H9 (cell line): ENCODE measurements around the gene CRACDL. TPM values are rescaled to one million over a fixed set of nuclear protein-coding genes. Genes with fewer than 3 reads are reported as not detected.

ENCODE experiments used
- DNase-seq: peaks from one replicate; pipeline ENCODE4 v3.0.0-alpha.2; 2017
- H2AFZ ChIP-seq: one replicate; pipeline ENCODE4 v1.6.1; 2013; ENCODE audit warnings: mild to moderate bottlenecking, low read length, control low read depth, moderate library complexity
- H2AK5ac ChIP-seq: 2 replicates; pipeline ENCODE4 v1.6.1; 2013; ENCODE audit warnings: low read length, control low read depth, mixed read lengths; ENCODE audit not compliant: insufficient read length
- H2BK120ac ChIP-seq: one replicate; pipeline ENCODE4 v1.6.1; 2013; ENCODE audit warnings: low read depth, mild to moderate bottlenecking, low read length, control low read depth, inconsistent platforms; ENCODE audit not compliant: poor library complexity, severe bottlenecking
- H2BK12ac ChIP-seq: 2 replicates; pipeline ENCODE4 v1.6.1; 2013; ENCODE audit warnings: low read length, control low read depth, mixed read lengths, low read depth; ENCODE audit not compliant: insufficient read length
- H2BK15ac ChIP-seq: 2 replicates; pipeline ENCODE4 v1.6.1; 2013; ENCODE audit warnings: low read depth, low read length, control low read depth
- H2BK20ac ChIP-seq: one replicate; pipeline ENCODE4 v1.6.1; 2013; ENCODE audit warnings: low read depth, mild to moderate bottlenecking, low read length, control low read depth, inconsistent platforms; ENCODE audit not compliant: poor library complexity, severe bottlenecking
- H2BK5ac ChIP-seq: 2 replicates; pipeline ENCODE4 v1.6.1; 2013; ENCODE audit warnings: low read length, control low read depth, mixed read lengths; ENCODE audit not compliant: insufficient read length
- H3K14ac ChIP-seq: 2 replicates; pipeline ENCODE4 v1.6.1; 2013; ENCODE audit warnings: low read length, control low read depth; ENCODE audit not compliant: insufficient read depth
- H3K18ac ChIP-seq: 2 replicates; pipeline ENCODE4 v1.6.1; 2013; ENCODE audit warnings: low read depth, mild to moderate bottlenecking, mixed read lengths, low read length, control low read depth; ENCODE audit not compliant: insufficient read length
- H3K23ac ChIP-seq: 2 replicates; pipeline ENCODE4 v1.6.1; 2013; ENCODE audit warnings: low read length, control low read depth, mixed read lengths, low read depth; ENCODE audit not compliant: insufficient read length
- H3K23me2 ChIP-seq: 2 replicates; pipeline ENCODE4 v1.6.1; 2013; ENCODE audit warnings: low read depth, mild to moderate bottlenecking, mixed read lengths, low read length, control low read depth; ENCODE audit not compliant: insufficient read length, poor library complexity, severe bottlenecking
- H3K27ac ChIP-seq: 2 replicates; pipeline ENCODE4 v1.5.1; 2013; ENCODE audit warnings: low read length, control low read depth, mixed read lengths, low read depth; ENCODE audit not compliant: insufficient read length
- H3K27me3 ChIP-seq: 2 replicates; pipeline ENCODE4 v1.6.1; 2013; ENCODE audit warnings: low read length, control low read depth, inconsistent platforms; ENCODE audit not compliant: insufficient read depth
- H3K4ac ChIP-seq: 2 replicates; pipeline ENCODE4 v1.6.1; 2013; ENCODE audit warnings: low read depth, mild to moderate bottlenecking, control low read depth, inconsistent platforms, low read length, moderate library complexity
- H3K4me1 ChIP-seq: 2 replicates; pipeline ENCODE4 v1.6.1; 2013; ENCODE audit warnings: low read length, control low read depth, inconsistent platforms; ENCODE audit not compliant: insufficient read depth
- H3K4me2 ChIP-seq: 2 replicates; pipeline ENCODE4 v1.6.1; 2013; ENCODE audit warnings: low read length, control low read depth, mixed read lengths; ENCODE audit not compliant: insufficient read length, insufficient read depth
- H3K56ac ChIP-seq: 2 replicates; pipeline ENCODE4 v1.6.1; 2013; ENCODE audit warnings: low read depth, mild to moderate bottlenecking, mixed read lengths, low read length, control low read depth; ENCODE audit not compliant: insufficient read length
- H3K79me1 ChIP-seq: 2 replicates; pipeline ENCODE4 v1.6.1; 2013; ENCODE audit warnings: low read depth, mild to moderate bottlenecking, moderate library complexity, low read length, control low read depth, inconsistent platforms; ENCODE audit not compliant: insufficient read depth, poor library complexity, severe bottlenecking
- H3K79me2 ChIP-seq: 2 replicates; pipeline ENCODE4 v1.6.1; 2013; ENCODE audit warnings: low read length, control low read depth, inconsistent platforms; ENCODE audit not compliant: insufficient read depth
- H3K9ac ChIP-seq: 2 replicates; pipeline ENCODE4 v1.6.1; 2013; ENCODE audit warnings: low read length, control low read depth, mixed read lengths; ENCODE audit not compliant: insufficient read length; ENCODE audit errors: extremely low read depth
- H3K9me3 ChIP-seq: one replicate; pipeline ENCODE4 v1.6.1; 2013; ENCODE audit warnings: low read depth, low read length, inconsistent platforms; ENCODE audit not compliant: control insufficient read depth
- H3T11ph ChIP-seq: one replicate; pipeline ENCODE4 v1.6.1; 2013; ENCODE audit warnings: mild to moderate bottlenecking, low read length, control low read depth, inconsistent platforms
- H4K20me1 ChIP-seq: one replicate; pipeline ENCODE4 v1.6.1; 2013; ENCODE audit not compliant: control insufficient read depth, insufficient read length, insufficient read depth
- H4K5ac ChIP-seq: 2 replicates; pipeline ENCODE4 v1.6.1; 2013; ENCODE audit warnings: low read depth, mild to moderate bottlenecking, mixed read lengths, low read length, control low read depth; ENCODE audit not compliant: insufficient read length
- H4K8ac ChIP-seq: replicated peaks from 2 replicates; pipeline ENCODE4 v1.6.1; 2013; ENCODE audit warnings: low read length, control low read depth, mixed read lengths, low read depth; ENCODE audit not compliant: insufficient read length
- H4K91ac ChIP-seq: 2 replicates; pipeline ENCODE4 v1.6.1; 2013; ENCODE audit warnings: low read depth, mild to moderate bottlenecking, moderate library complexity, mixed read lengths, low read length, control low read depth; ENCODE audit not compliant: insufficient read length
- H3K27ac Mint-ChIP-seq, 3 experiments: 2 replicates in 2 of 3; 3 replicates in 1 of 3; pipeline ENCODE4 v1.8.0; 2020 to 2021; ENCODE audit warnings: mixed read lengths in 3 of 3, mild to moderate bottlenecking in 1 of 3, moderate library complexity in 1 of 3
- H3K27me3 Mint-ChIP-seq: 2 replicates; pipeline ENCODE4 v1.8.0; 2021; ENCODE audit warnings: low read depth, mild to moderate bottlenecking, moderate library complexity, mixed read lengths
- H3K36me3 Mint-ChIP-seq, 3 experiments: 2 replicates in 2 of 3; 3 replicates in 1 of 3; pipeline ENCODE4 v1.8.0; 2020 to 2021; ENCODE audit warnings: low read depth in 3 of 3, mixed read lengths in 3 of 3; ENCODE audit not compliant: insufficient read depth in 1 of 3
- H3K4me1 Mint-ChIP-seq, 2 experiments: 2 replicates each; pipeline ENCODE4 v1.8.0; 2020; ENCODE audit warnings: mixed read lengths in 2 of 2
- H3K4me3 Mint-ChIP-seq, 2 experiments: 2 replicates in 1 of 2; 3 replicates in 1 of 2; pipeline ENCODE4 v1.8.0; 2020 to 2021; ENCODE audit warnings: mild to moderate bottlenecking in 2 of 2, mixed read lengths in 2 of 2, moderate library complexity in 1 of 2
- H3K9me3 Mint-ChIP-seq, 2 experiments: 2 replicates in 1 of 2; 3 replicates in 1 of 2; pipeline ENCODE4 v1.8.0; 2020; ENCODE audit warnings: mild to moderate bottlenecking in 2 of 2, mixed read lengths in 2 of 2, moderate library complexity in 1 of 2
- CTCF ChIP-seq: fragments of 200-600 bp; sonication (generic); conservative IDR thresholded peaks from 3 replicates; pipeline ENCODE4 v1.8.0; 2021; ENCODE audit warnings: antibody characterized with exemption, mild to moderate bottlenecking
- WGBS: extraction: QIAGEN DNeasy Blood & Tissue Kit; methylation state at CpG from one replicate; pipeline ENCODE4 v1.1.7; 2013; ENCODE audit warnings: missing lambda C conversion rate, low lambda C conversion rate, mixed read lengths; ENCODE audit not compliant: insufficient read length; ENCODE audit errors: extremely low coverage; 5-methylcytosine and 5-hydroxymethylcytosine counted together
- total RNA-seq: library from RNA; stranded (reverse); gene quantifications from 2 replicates; pipeline ENCODE4 v1.2.1, GENCODE V29; 2021

CRACDL gene
- total RNA-seq, 1 experiment from 2014 or later: 0.48 TPM

GRCh38 chr2:98825404-98825803, 110.6 kb downstream of the CRACDL start:
- H3K36me3 Mint-ChIP-seq: no peaks in the 10 kb centered on the region
- no peak overlapping the region for H2BK20ac ChIP-seq
- no peaks in the 10 kb centered on the region for H3K79me1 ChIP-seq
- no CpG with 5 or more reads among the region's 6 CpGs for WGBS
- no peak overlapping the region for H2AK5ac ChIP-seq
- peaks cover 0 to 4% of the 10 kb centered on the region in 2 experiments; a peak in 2 of 5 replicates for H3K9me3 Mint-ChIP-seq
- peaks cover 58% of the 10 kb centered on the region for H3K27me3 Mint-ChIP-seq
- H3K4me1 Mint-ChIP-seq: peaks cover 0 to 2% of the 10 kb centered on the region in 2 experiments; a peak in 1 of 4 replicates
- no peak overlapping the region for H3K18ac ChIP-seq
- H3K56ac ChIP-seq: no peak overlapping the region
- DNase-seq: no peak
- no peak overlapping the region for H3K14ac ChIP-seq
- no peak for TF ChIP-seq CTCF
- H3K9me3 ChIP-seq: no peaks in the 10 kb centered on the region
- no peaks in the 10 kb centered on the region for H3K4me1 ChIP-seq
- H3K27me3 ChIP-seq: peaks cover 11% of the 10 kb centered on the region
- H2BK120ac ChIP-seq: no peak overlapping the region
- no peaks in the 10 kb centered on the region for H4K20me1 ChIP-seq
- no peak overlapping the region for H2AFZ ChIP-seq
- H4K5ac ChIP-seq: no peak overlapping the region
- no peak overlapping the region for H3T11ph ChIP-seq
- H3K9ac ChIP-seq: no peak overlapping the region
- H4K8ac ChIP-seq: no peak overlapping the region
- no peaks in the 10 kb centered on the region for H3K79me2 ChIP-seq
- H2BK12ac ChIP-seq: no peak overlapping the region
- H3K23ac ChIP-seq: no peak overlapping the region
- no peak overlapping the region for H4K91ac ChIP-seq
- no peak overlapping the region for H2BK15ac ChIP-seq
- H3K4ac ChIP-seq: no peak overlapping the region
- H3K27ac ChIP-seq: no peak overlapping the region
- no peak overlapping the region for H2BK5ac ChIP-seq
- H3K4me2 ChIP-seq: no peak overlapping the region
- peaks cover 3% of the 10 kb centered on the region for H3K23me2 ChIP-seq
- no peak overlapping the region for H3K27ac Mint-ChIP-seq
- no peak overlapping the region for H3K4me3 Mint-ChIP-seq
